Measurements from ENCODE around the gene PERM1.
"Not testable (repeated sequence)": the region's sequence is repeated elsewhere in the genome, so short reads cannot be mapped to it uniquely, and the experiment has no call there.

PERM1 gene

GRCh38 chr1:950881-951280, 31.0 kb downstream of the PERM1 start:
- no peaks in the 10 kb centered on the region for H3K27me3 ChIP-seq
- H3K4me1 ChIP-seq, result peaks cover 2% of the 10 kb centered on the region
- peaks cover 97% of the 10 kb centered on the region for H3K36me3 ChIP-seq

GRCh38 chr1:950268-950667, 31.6 kb downstream of the PERM1 start:
- DNase-seq, result no peak
- H3K36me3 ChIP-seq, result peaks cover 97% of the 10 kb centered on the region
- H3K4me1 ChIP-seq, result peaks cover 8% of the 10 kb centered on the region
- H3K4me3 ChIP-seq (ENCODE audit: low read depth, low read length), result no peak overlapping the region
- H3K9me3 ChIP-seq, result no peaks in the 10 kb centered on the region
- no peak for TF ChIP-seq CTCF (IDR thresholded peaks at IDR 0.05; ENCODE audit: low read depth, low read length)
- H3K27me3 ChIP-seq, result no peaks in the 10 kb centered on the region

More at GRCh38 chr1:950881-951280, 31.0 kb downstream of the PERM1 start:
- TF ChIP-seq CTCF (IDR thresholded peaks at IDR 0.05; ENCODE audit: low read depth, low read length), result no peak
- no peak overlapping the region for H3K4me3 ChIP-seq (ENCODE audit: low read depth, low read length)
- H3K9me3 ChIP-seq, result no peaks in the 10 kb centered on the region
- DNase-seq, result no peak

GRCh38 chr1:947958-948357, 33.9 kb downstream of the PERM1 start:
- TF ChIP-seq CTCF (IDR thresholded peaks at IDR 0.05; ENCODE audit: low read depth, low read length), result no peak
- Histone ChIP-seq H3K27me3 (no peaks in the 10 kb centered on the region), H3K4me3 (ENCODE audit: low read depth, low read length) (no peak overlapping the region), H3K36me3 (peaks cover 82% of the 10 kb centered on the region), H3K9me3 (no peaks in the 10 kb centered on the region), H3K4me1 (peaks cover 21% of the 10 kb centered on the region)
- DNase-seq, result no peak

GRCh38 chr1:946811-947210, 35.1 kb downstream of the PERM1 start:
- H3K4me1 ChIP-seq, result peaks cover 25% of the 10 kb centered on the region
- DNase-seq; H3K4me3 ChIP-seq (ENCODE audit: low read depth, low read length); H3K9me3 ChIP-seq; H3K27me3 ChIP-seq: not testable (repeated sequence)
- H3K36me3 ChIP-seq, result peaks cover 74% of the 10 kb centered on the region

GRCh38 chr1:945688-946556, 36.0 kb downstream of the PERM1 start:
- Histone ChIP-seq H3K4me1 (peaks cover 30% of the 10 kb centered on the region), H3K4me3 (ENCODE audit: low read depth, low read length) (no peak overlapping the region), H3K27me3 (no peaks in the 10 kb centered on the region), H3K36me3 (peaks cover 65% of the 10 kb centered on the region), H3K9me3 (no peaks in the 10 kb centered on the region)
- DNase-seq, result no peak
- TF ChIP-seq CTCF (IDR thresholded peaks at IDR 0.05; ENCODE audit: low read depth, low read length), result no peak

GRCh38 chr1:944341-945325, 37.3 kb downstream of the PERM1 start:
- no peaks in the 10 kb centered on the region for H3K27me3 ChIP-seq
- H3K9me3 ChIP-seq, result no peaks in the 10 kb centered on the region
- H3K36me3 ChIP-seq, result peaks cover 52% of the 10 kb centered on the region
- peak; percentile 95 for DNase-seq
- H3K4me3 ChIP-seq (ENCODE audit: low read depth, low read length), result 0 out of 2 replicates have a peak overlapping the region, but pooled peaks have one; percentile 5
- no peak for TF ChIP-seq CTCF (IDR thresholded peaks at IDR 0.05; ENCODE audit: low read depth, low read length)
- H3K4me1 ChIP-seq, result peaks cover 38% of the 10 kb centered on the region

Measured in BE2C (cell line).